CD4-positive, alpha-beta T cell (primary cell): ENCODE results near the gene DUOXA1. TPM values are rescaled to one million over a fixed set of nuclear protein-coding genes. Genes with fewer than 3 reads are reported as not detected.

Experiments used
- ATAC-seq: fragments of 200-7000 bp; cut with Tn5 transposase; one replicate; pipeline ENCODE4 v1.10.0; 2022; ENCODE audit warnings: mild to moderate bottlenecking; ENCODE audit not compliant: poor library complexity
- CTCF ChIA-PET: fragments of 350-600 bp; sonication (Branson Sonifier 250); formaldehyde crosslinking; loops from one replicate; lab custom pipeline; 2021; ENCODE audit warnings: antibody characterized with exemption, inconsistent platforms; lab: Charles Lee
- POLR2A ChIA-PET: fragments of 350-600 bp; sonication (Branson Sonifier 250); formaldehyde crosslinking; loops from one replicate; lab custom pipeline; 2021; ENCODE audit warnings: antibody characterized with exemption, inconsistent platforms; lab: Charles Lee
- DNase-seq, 14 experiments: peaks; one replicate each; pipeline ENCODE4 v3.0.0-alpha.2; 2013 to 2020; ENCODE audit warnings: mixed read lengths in 2 of 14
- H3K27ac ChIP-seq, 2 donors: one replicate each; pipeline versions ENCODE4 v1.5.1 to v1.7.0; 2013; ENCODE audit warnings: low read length in 2 of 2, low read depth in 1 of 2, mild to moderate bottlenecking in 1 of 2
- H3K27me3 ChIP-seq, 2 experiments: 1 replicate in 1 of 2; 2 replicates in 1 of 2; pipeline versions ENCODE4 v1.6.1 to v1.7.0; 2013; ENCODE audit warnings: low read length in 2 of 2, control low read depth in 1 of 2, mild to moderate bottlenecking in 1 of 2, moderate library complexity in 1 of 2; ENCODE audit not compliant: insufficient read depth in 2 of 2, control insufficient read depth in 1 of 2
- H3K36me3 ChIP-seq: one replicate; pipeline ENCODE4 v1.6.1; 2013; ENCODE audit warnings: low read length, control low read depth; ENCODE audit not compliant: insufficient read depth
- H3K4me1 ChIP-seq: one replicate; pipeline ENCODE4 v1.6.1; 2013; ENCODE audit warnings: low read length, control low read depth; ENCODE audit not compliant: insufficient read depth
- H3K4me3 ChIP-seq: one replicate; pipeline ENCODE4 v1.5.1; 2013; ENCODE audit warnings: mild to moderate bottlenecking, low read length, moderate library complexity
- H3K9me3 ChIP-seq, 2 experiments: 1 replicate in 1 of 2; 2 replicates in 1 of 2; pipeline versions ENCODE4 v1.6.1 to v1.7.0; 2013; ENCODE audit warnings: low read length in 2 of 2, mild to moderate bottlenecking in 2 of 2, control low read depth in 1 of 2, moderate library complexity in 1 of 2; ENCODE audit not compliant: control insufficient read depth in 1 of 2, insufficient read depth in 1 of 2
- H3K27ac Mint-ChIP-seq: one replicate; pipeline ENCODE4 v1.8.0; 2020; ENCODE audit warnings: mixed read lengths
- H3K27me3 Mint-ChIP-seq: one replicate; pipeline ENCODE4 v1.8.0; 2021; ENCODE audit warnings: mixed read lengths
- H3K36me3 Mint-ChIP-seq: one replicate; pipeline ENCODE4 v1.8.0; 2021; ENCODE audit warnings: low read depth, mixed read lengths
- H3K4me1 Mint-ChIP-seq: one replicate; pipeline ENCODE4 v1.8.0; 2021; ENCODE audit warnings: low read depth, mixed read lengths
- H3K4me3 Mint-ChIP-seq: one replicate; pipeline ENCODE4 v1.8.0; 2020; ENCODE audit warnings: mild to moderate bottlenecking, mixed read lengths
- H3K9me3 Mint-ChIP-seq: one replicate; pipeline ENCODE4 v1.8.0; 2020; ENCODE audit warnings: mixed read lengths
- CTCF ChIP-seq: fragments of 200-600 bp; IDR thresholded peaks from one replicate; pipeline ENCODE4 v1.8.0; 2022; ENCODE audit warnings: antibody characterized with exemption, mild to moderate bottlenecking
- intact Hi-C, 2 experiments: fragments of 100-400 bp; cut with DNase I in 1 of 2; cut with micrococcal nuclease in 1 of 2; formaldehyde crosslinking; loops; one replicate each; pipeline versions ENCODE4 v1.15.1 to v1.9.0; 2023 to 2025; cut with DNase I, micrococcal nuclease
- total RNA-seq, 174 experiments: library from RNA in 2 of 174; stranded (reverse) in 2 of 174; gene quantifications; one replicate each; pipeline ENCODE4 v1.2.3 and lab custom pipeline; 2021 to 2026

Gene DUOXA1
- total RNA-seq, 2 experiments from 2014 or later: 0.44 to 1.0 TPM

- DNase-seq (no peak), ATAC-seq (no peak)
- Histone ChIP-seq H3K27ac (no peak overlapping the region), H3K36me3 (no peaks in the 10 kb centered on the region), H3K9me3 (peaks cover 0 to 2% of the 10 kb centered on the region in 2 experiments), H3K4me1 (peaks cover 4% of the 10 kb centered on the region), H3K4me3 (no peak overlapping the region), H3K27me3 (peaks cover 30 to 40% of the 10 kb centered on the region in 2 experiments)
- Mint-ChIP-seq H3K27ac (no peak overlapping the region), H3K4me3 (no peak overlapping the region), H3K36me3 (no peaks in the 10 kb centered on the region), H3K9me3 (no peaks in the 10 kb centered on the region), H3K27me3 (peaks cover 68% of the 10 kb centered on the region), H3K4me1 (peaks cover 6% of the 10 kb centered on the region)
- ChIA-PET POLR2A (no interaction called here), CTCF (no interaction called here)
- TF ChIP-seq CTCF: no peak
- intact Hi-C loops: loop anchor here in 1 of 2 experiments (5.0 kb wide), 1 partner anchor 80 kb away; no protein-coding TSS in a partner anchor
These were observed 7.0 kb downstream of the DUOXA1 start for GRCh38 chr15:45122719-45123118.

GRCh38 chr15:45121706-45122417, 7.8 kb downstream of the DUOXA1 start:
- ATAC-seq: no peak
- peaks cover 12% of the 10 kb centered on the region for H3K4me1 ChIP-seq
- Mint-ChIP-seq H3K4me1 (peaks cover 13% of the 10 kb centered on the region), H3K4me3 (no peak overlapping the region), H3K36me3 (no peaks in the 10 kb centered on the region), H3K9me3 (no peaks in the 10 kb centered on the region), H3K27ac (no peak overlapping the region), H3K27me3 (peaks cover 72% of the 10 kb centered on the region)
- H3K9me3 ChIP-seq: peaks cover 0 to 6% of the 10 kb centered on the region in 2 experiments
- H3K4me3 ChIP-seq: no peak overlapping the region
- intact Hi-C loops: loop anchor here in 1 of 2 experiments (5.0 kb wide), 1 partner anchor 80 kb away; no protein-coding TSS in a partner anchor
- ChIA-PET POLR2A (interaction anchor here (1.2 kb wide), 1 partner anchor 336 kb away, joined by 3 read pairs; no protein-coding TSS in a partner anchor), CTCF (no interaction called here)
- TF ChIP-seq CTCF: no peak
- DNase-seq: peak in 1 of 14 experiments; percentile 38
- H3K27ac ChIP-seq: no peak overlapping the region
- no peaks in the 10 kb centered on the region for H3K36me3 ChIP-seq
- H3K27me3 ChIP-seq: peaks cover 34 to 44% of the 10 kb centered on the region in 2 experiments

GRCh38 chr15:45121020-45121419, 8.7 kb downstream of the DUOXA1 start:
- DNase-seq (no peak), ATAC-seq (no peak)
- no peak overlapping the region for H3K4me3 ChIP-seq
- peaks cover 21% of the 10 kb centered on the region for H3K4me1 ChIP-seq
- CTCF ChIA-PET: no interaction called here
- H3K27ac Mint-ChIP-seq: no peak overlapping the region
- no peak for TF ChIP-seq CTCF
- H3K36me3 ChIP-seq: no peaks in the 10 kb centered on the region
- H3K27me3 ChIP-seq: peaks cover 39 to 47% of the 10 kb centered on the region in 2 experiments
- H3K4me1 Mint-ChIP-seq: peaks cover 18% of the 10 kb centered on the region
- H3K9me3 ChIP-seq: peaks cover 0 to 11% of the 10 kb centered on the region in 2 experiments
- no peak overlapping the region for H3K27ac ChIP-seq
- peaks cover 75% of the 10 kb centered on the region for H3K27me3 Mint-ChIP-seq
- POLR2A ChIA-PET: interaction anchor here (1.2 kb wide), 1 partner anchor 336 kb away, joined by 3 read pairs; no protein-coding TSS in a partner anchor
- intact Hi-C loops: loop anchor here in 1 of 2 experiments (5.0 kb wide), 1 partner anchor 81 kb away; no protein-coding TSS in a partner anchor
- no peak overlapping the region for H3K4me3 Mint-ChIP-seq
- H3K9me3 Mint-ChIP-seq: no peaks in the 10 kb centered on the region
- no peaks in the 10 kb centered on the region for H3K36me3 Mint-ChIP-seq
